ENCODE results near the gene ZSCAN4.

- TF ChIP-seq CTCF (IDR thresholded peaks at IDR 0.05) = no peak
- no peak for TF ChIP-seq POLR2A (IDR thresholded peaks at IDR 0.05)
Measured at GRCh38 chr19:57719424-57719823, 50.7 kb downstream of the ZSCAN4 start.
